Endothelial cell of umbilical vein (primary cell): ENCODE results near the gene PDCD7. TPM values are rescaled to one million over a fixed set of nuclear protein-coding genes. Genes with fewer than 3 reads are reported as not detected.

Source experiments
- BruUV-seq: library from RNA; stranded (reverse); fragments of 400-500 nt; replicated peaks from 2 replicates; lab custom pipeline; 2021; lab: Mats Ljungman, UMichigan
- CTCF ChIA-PET: fragments of 300-600, 350-600 bp; sonication (Branson Sonifier 250); formaldehyde crosslinking; loops from one replicate; lab custom pipeline; 2021; ENCODE audit warnings: antibody characterized with exemption, inconsistent platforms; lab: Charles Lee
- POLR2A ChIA-PET: fragments of 300-600, 350-600 bp; sonication (Branson Sonifier 250); formaldehyde crosslinking; loops from one replicate; lab custom pipeline; 2021; ENCODE audit warnings: antibody characterized with exemption, inconsistent platforms; lab: Charles Lee
- DNase-seq: peaks from one replicate; pipeline ENCODE4 v3.0.0-alpha.2; 2011; ENCODE audit warnings: low read depth, low spot score
- FAIRE-seq: peaks from 2 replicates; lab custom pipeline; 2011; peaks lifted over from hg19 to GRCh38; lab: Jason Lieb, UNC
- H2AFZ ChIP-seq: 2 replicates; pipeline ENCODE4 v1.6.0; 2012; ENCODE audit warnings: low read depth, low read length, control low read depth, inconsistent platforms
- H3K27ac ChIP-seq: 2 replicates; pipeline ENCODE4 v1.5.1; 2011; ENCODE audit warnings: low read depth, mild to moderate bottlenecking, control low read depth, low read length, moderate library complexity; ENCODE audit not compliant: insufficient read depth
- H3K27me3 ChIP-seq, 2 experiments: 2 replicates each; pipeline versions ENCODE4 v1.6.0 to v1.6.1; 2011; ENCODE audit warnings: low read length in 2 of 2, mixed read lengths in 1 of 2; ENCODE audit not compliant: control insufficient read depth in 2 of 2, insufficient read depth in 2 of 2
- H3K36me3 ChIP-seq, 2 experiments: 2 replicates in 1 of 2; 3 replicates in 1 of 2; pipeline ENCODE4 v1.5.1; 2011; ENCODE audit warnings: low read length in 2 of 2, mild to moderate bottlenecking in 1 of 2, moderate library complexity in 1 of 2; ENCODE audit not compliant: control insufficient read depth in 2 of 2, insufficient read depth in 2 of 2; ENCODE audit errors: extremely low read depth in 1 of 2
- H3K4me1 ChIP-seq: 3 replicates; pipeline ENCODE4 v1.5.1; 2011; ENCODE audit warnings: mild to moderate bottlenecking, low read length; ENCODE audit not compliant: control insufficient read depth, insufficient read depth; ENCODE audit errors: extremely low read depth
- H3K4me2 ChIP-seq: 2 replicates; pipeline ENCODE4 v1.6.1; 2011; ENCODE audit warnings: low read length, control low read depth, mixed read lengths; ENCODE audit not compliant: insufficient read depth
- H3K4me3 ChIP-seq, 3 experiments: fragments of 200-600 bp in 1 of 3; sonication (generic), shearing (Covaris generic) in 1 of 3; replicated peaks in 1 of 3; 2 replicates each; pipeline ENCODE4 v1.5.1; 2011 to 2016; ENCODE audit warnings: control low read depth in 3 of 3, low read length in 3 of 3, mild to moderate bottlenecking in 2 of 3, inconsistent platforms in 1 of 3, low read depth in 1 of 3, moderate library complexity in 1 of 3; ENCODE audit not compliant: insufficient read depth in 1 of 3
- H3K79me2 ChIP-seq: 2 replicates; pipeline ENCODE4 v1.6.0; 2012; ENCODE audit warnings: low read length, inconsistent platforms; ENCODE audit not compliant: control insufficient read depth, insufficient read depth
- H3K9ac ChIP-seq: replicated peaks from 2 replicates; pipeline ENCODE3; 2011; ENCODE audit warnings: low read length, control low read depth; ENCODE audit not compliant: insufficient read depth; ENCODE audit errors: extremely low read depth
- H3K9me1 ChIP-seq: replicated peaks from 3 replicates; pipeline ENCODE4 v1.6.0; 2011; ENCODE audit warnings: mild to moderate bottlenecking, low read length; ENCODE audit not compliant: control insufficient read depth, insufficient read depth; ENCODE audit errors: extremely low read depth
- H3K9me3 ChIP-seq: replicated peaks from 2 replicates; pipeline ENCODE4 v1.5.1; 2012; ENCODE audit warnings: low read length, inconsistent platforms; ENCODE audit not compliant: control insufficient read depth, insufficient read depth
- H4K20me1 ChIP-seq: replicated peaks from 2 replicates; pipeline ENCODE3; 2011; ENCODE audit warnings: mild to moderate bottlenecking, low read length; ENCODE audit not compliant: control insufficient read depth, insufficient read depth; ENCODE audit errors: extremely low read depth
- CTCF ChIP-seq, 2 donors: IDR thresholded peaks; 1 replicate in 1 of 2; 2 replicates in 1 of 2; pipeline ENCODE4 v1.5.1; 2011; ENCODE audit warnings: low read length in 2 of 2, mild to moderate bottlenecking in 2 of 2, moderate library complexity in 2 of 2, control low read depth in 1 of 2, inconsistent platforms in 1 of 2, low read depth in 1 of 2; ENCODE audit not compliant: insufficient read depth in 1 of 2; ENCODE audit errors: extremely low read depth in 1 of 2
- EZH2 ChIP-seq: IDR thresholded peaks from 2 replicates; pipeline ENCODE4 v1.6.1; 2012; ENCODE audit warnings: borderline replicate concordance, low read depth, mild to moderate bottlenecking, moderate library complexity, low read length, inconsistent platforms; ENCODE audit not compliant: severe bottlenecking
- FOS ChIP-seq: IDR thresholded peaks from 2 replicates; pipeline ENCODE4 v1.6.1; 2011; ENCODE audit warnings: mild to moderate bottlenecking, low read length, moderate library complexity, borderline replicate concordance; ENCODE audit not compliant: insufficient read depth
- GATA2 ChIP-seq: IDR thresholded peaks from 2 replicates; pipeline ENCODE4 v1.7.0; 2011; ENCODE audit warnings: low read depth, mild to moderate bottlenecking, moderate library complexity, mixed read lengths, low read length; ENCODE audit not compliant: insufficient read length, insufficient read depth
- JUN ChIP-seq: IDR thresholded peaks from 2 replicates; pipeline ENCODE4 v1.6.1; 2011; ENCODE audit warnings: borderline replicate concordance, low read depth; ENCODE audit not compliant: insufficient read length, insufficient read depth
- MYC ChIP-seq: IDR thresholded peaks from one replicate; pipeline ENCODE4 v1.6.1; 2011; ENCODE audit warnings: mild to moderate bottlenecking, low read depth, low read length
- POLR2A ChIP-seq: IDR thresholded peaks from 2 replicates; pipeline ENCODE4 v1.6.1; 2012; ENCODE audit warnings: low read depth, mild to moderate bottlenecking, control low read depth, low read length
- POLR2AphosphoS5 ChIP-seq: IDR thresholded peaks from 2 replicates; pipeline ENCODE4 v1.6.1; 2012; ENCODE audit warnings: low read depth, mild to moderate bottlenecking, control low read depth, low read length, moderate library complexity; ENCODE audit not compliant: insufficient read depth
- dilution Hi-C: fragments of 300-500 bp; cut with MboI; formaldehyde crosslinking; loops from one replicate; pipeline ENCODE4 v1.15.0; 2019; ENCODE audit warnings: low sequenced_read_pairs; ENCODE audit not compliant: extremely low pct_ligation_motif_present
- intact Hi-C: fragments of 100-400 bp; cut with micrococcal nuclease; formaldehyde crosslinking; loops from one replicate; pipeline ENCODE4 v1.10.0; 2022
- polyA plus RNA-seq, 4 experiments: library from polyadenylated mRNA; depleted of rRNA in 3 of 4; stranded (reverse) in 3 of 4; unstranded in 1 of 4; fragments of >200 nt; gene quantifications; 2 replicates each; pipeline versions ENCODE4 v1.2.1 to v1.2.3, GENCODE V29; 2011 to 2012; ENCODE audit warnings: missing spikeins in 1 of 4
- total RNA-seq: library from RNA; stranded (reverse); gene quantifications from 2 replicates; pipeline ENCODE4 v1.2.3, GENCODE V29; 2021
- TF ChIP-seq, protein P1 (sequence below): IDR thresholded peaks from 2 replicates; pipeline ENCODE4 v1.6.1; 2011; ENCODE audit not compliant: insufficient read depth, insufficient read length

PDCD7 gene
- total and polyA plus RNA-seq, 2 donors (not counting 3 experiments of a cell fraction or from before 2014, with no cell fraction given), result 12.1 to 19.5 TPM

DNA sequence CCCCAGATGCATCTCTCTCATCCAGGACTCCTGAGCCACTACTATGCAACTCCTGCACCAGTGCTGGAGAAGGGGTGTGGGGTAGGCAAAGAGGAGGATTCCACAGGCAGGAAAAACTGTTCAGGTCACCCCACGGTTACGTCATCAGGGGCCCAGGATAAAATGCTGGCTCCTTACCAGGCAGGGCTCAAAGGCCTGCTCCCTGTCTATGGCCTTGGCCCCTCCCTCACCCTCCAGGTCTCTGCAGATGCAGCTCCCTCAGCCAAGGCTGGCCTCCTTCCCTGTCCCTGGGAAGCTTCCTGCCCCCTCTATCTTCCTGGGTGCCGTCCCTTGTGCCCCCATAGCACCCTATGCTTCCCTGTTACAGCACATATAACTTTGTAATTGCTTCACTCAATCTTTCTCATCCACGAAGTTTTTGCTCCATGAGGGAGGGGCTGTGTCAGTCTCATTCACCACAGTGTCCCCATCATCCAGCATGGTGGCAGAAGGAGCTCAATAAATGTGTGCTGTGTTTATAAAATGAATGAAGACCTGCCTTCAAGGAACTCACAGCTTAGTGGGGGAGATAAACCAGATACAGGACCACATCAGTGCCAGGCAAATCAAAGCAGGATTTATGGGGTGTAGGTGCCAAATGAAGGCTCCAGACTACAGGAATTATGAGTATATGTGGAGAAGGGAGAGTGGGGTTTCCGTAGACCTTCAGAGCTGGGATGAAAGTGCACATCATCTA is 38.4 kb downstream of the PDCD7 start:
- Histone ChIP-seq H3K9ac (no peak overlapping the region), H3K4me3 (no peak overlapping the region), H3K27ac (no peak overlapping the region), H3K27me3 (no peaks in the 10 kb centered on the region), H3K4me1 (no peaks in the 10 kb centered on the region), H3K79me2 (no peaks in the 10 kb centered on the region), H3K4me2 (no peak overlapping the region), H3K9me1 (no peaks in the 10 kb centered on the region), H2AFZ (no peak overlapping the region), H3K9me3 (no peaks in the 10 kb centered on the region), H3K36me3 (peaks cover 0 to 9% of the 10 kb centered on the region in 2 experiments), H4K20me1 (no peaks in the 10 kb centered on the region)
- intact Hi-C loops (no loop called here), dilution Hi-C loops (no loop called here)
- FAIRE-seq, result no peak
- ChIA-PET POLR2A (no interaction called here), CTCF (interaction anchor here (0.9 to 1.5 kb wide), 4 partner anchors 8 to 61 kb away, joined by 3 to 6 read pairs (median 5); no protein-coding TSS in a partner anchor)
- no peak for DNase-seq
- no TSS peak for BruUV-seq
- TF ChIP-seq JUN (no peak), POLR2AphosphoS5 (no peak), GATA2 (no peak), POLR2A (no peak), MYC (no peak), EZH2 (no peak), CTCF (IDR thresholded peaks at IDR 0.05; ENCODE audit: extremely low read depth in 1 of 2, insufficient read depth in 1 of 2, low read depth in 1 of 2, low read length in 2 of 2) (no peak), FOS (no peak)
- TF ChIP-seq, protein P1, sequence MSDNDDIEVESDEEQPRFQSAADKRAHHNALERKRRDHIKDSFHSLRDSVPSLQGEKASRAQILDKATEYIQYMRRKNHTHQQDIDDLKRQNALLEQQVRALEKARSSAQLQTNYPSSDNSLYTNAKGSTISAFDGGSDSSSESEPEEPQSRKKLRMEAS, result no peak
